ENCODE measurements around the gene TBC1D22B.
"Not testable (repeated sequence)": the region's sequence is repeated elsewhere in the genome, so short reads cannot be mapped to it uniquely, and the experiment has no call there.

The TBC1D22B gene

DNA sequence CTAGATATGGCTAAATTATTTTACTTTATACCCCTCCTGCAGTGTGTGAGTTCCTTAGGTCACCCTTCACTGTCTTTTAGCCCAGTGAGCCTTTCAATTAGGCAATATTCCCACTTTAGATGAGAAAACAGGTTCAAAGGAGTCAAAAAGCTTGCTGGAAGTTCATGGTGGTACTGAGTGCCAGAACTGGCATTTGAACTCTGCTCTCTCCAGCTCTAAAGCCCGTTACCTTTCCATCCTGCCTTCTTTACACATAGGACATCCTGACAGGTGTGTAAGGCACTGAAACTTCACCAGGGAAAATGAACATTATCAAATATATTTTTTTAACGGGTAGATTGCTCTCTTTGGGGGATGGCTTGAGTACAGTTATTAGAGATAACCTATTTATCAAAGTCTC lies 11.5 kb downstream of the TBC1D22B start:
- no peak for DNase-seq

DNA sequence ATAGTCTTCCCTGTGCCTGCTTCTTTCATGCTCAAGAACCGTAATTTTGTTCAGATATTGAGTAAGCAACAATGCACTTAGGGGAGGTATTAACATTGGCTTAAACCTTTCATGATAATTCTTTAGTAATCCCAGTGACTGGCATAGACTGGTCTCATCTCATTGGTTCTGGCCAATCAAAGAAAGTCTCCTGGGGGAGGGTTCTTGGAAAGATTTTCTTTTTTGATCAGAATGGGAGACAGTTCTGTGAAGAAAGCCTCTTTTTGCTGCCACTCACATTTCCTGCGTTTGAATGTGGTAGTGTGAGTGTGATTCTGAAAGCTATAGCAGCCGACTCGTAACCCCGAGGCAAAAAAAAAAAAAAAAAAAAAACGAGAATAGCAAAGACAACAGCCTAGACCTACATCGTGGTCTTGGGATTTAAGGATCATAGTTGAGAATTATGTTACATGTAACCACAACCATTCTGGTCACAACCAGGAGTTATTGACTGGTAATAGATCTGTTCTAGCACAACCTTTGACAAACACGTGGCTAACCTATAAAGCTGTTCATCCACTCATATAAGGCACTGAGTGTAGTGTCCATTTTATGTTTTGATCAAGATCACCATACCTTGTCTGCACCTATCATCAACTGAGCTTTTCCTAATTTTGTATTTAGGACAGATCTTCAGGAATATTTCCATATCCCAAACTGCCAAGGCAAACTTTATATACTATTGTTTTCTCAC lies 15.4 kb downstream of the TBC1D22B start:
- DNase-seq = no peak

DNA sequence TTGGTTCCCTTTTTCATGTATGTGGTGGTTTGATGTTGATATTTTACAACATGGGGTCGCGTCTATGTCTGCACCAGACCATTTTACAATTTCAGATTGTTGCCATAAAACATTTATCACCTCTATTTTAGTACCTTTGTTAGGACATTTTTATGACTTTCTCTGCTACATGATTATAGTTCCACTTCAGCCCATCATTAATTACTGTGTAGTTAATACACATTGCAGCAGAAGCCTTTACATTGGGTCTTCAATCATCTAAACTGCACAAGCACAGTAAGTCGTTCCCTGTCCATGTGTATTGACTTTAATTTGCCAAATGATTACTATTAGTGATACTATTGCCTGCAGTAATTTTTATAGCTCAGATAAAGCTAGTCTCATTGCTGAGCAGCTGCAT lies 16.1 kb downstream of the TBC1D22B start:
- no peak for DNase-seq

GRCh38 chr6:37275350-37275749 lies 17.8 kb downstream of the TBC1D22B start:
- DNase-seq = no peak

- DNase-seq = no peak
Observed at GRCh38 chr6:37277001-37277409, 19.4 kb downstream of the TBC1D22B start.

DNA sequence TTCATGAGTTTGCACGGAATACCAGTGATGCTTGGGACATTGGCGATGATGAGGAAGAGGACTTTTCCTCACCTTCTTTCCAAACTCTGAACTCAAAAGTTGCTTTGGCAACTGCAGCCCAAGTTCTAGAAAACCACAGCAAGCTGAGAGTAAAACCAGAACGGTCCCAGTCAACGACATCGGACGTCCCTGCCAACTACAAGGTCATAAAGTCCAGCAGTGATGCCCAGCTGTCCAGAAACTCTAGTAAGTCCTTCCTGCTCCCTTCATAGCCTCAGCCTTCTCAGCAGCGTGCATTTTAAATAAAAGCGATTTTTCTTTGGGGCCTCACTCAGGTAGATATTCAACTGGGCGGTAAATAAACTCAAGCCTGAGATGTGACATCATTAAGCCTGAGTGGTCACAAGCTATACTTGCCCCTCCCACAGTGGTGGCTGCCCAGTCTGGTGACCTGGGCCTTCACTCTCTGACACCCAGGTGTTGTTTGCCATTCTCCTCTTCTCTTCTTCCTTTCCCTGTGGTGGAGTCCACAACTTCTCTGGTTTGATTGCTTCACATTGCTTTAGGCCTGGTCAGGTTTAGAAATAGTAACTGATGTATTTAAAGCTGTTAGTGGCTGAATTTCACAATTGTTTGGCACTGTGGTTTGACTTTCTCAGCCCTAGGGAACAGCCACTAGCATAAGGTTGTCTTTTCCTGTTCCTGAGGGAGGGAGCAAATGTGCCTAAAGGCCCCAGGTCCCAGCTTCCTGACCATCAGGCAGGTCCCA lies 22.0 kb downstream of the TBC1D22B start:
- DNase-seq = peak; percentile 42

- no peak for DNase-seq
Observed at GRCh38 chr6:37280162-37280887, 22.8 kb downstream of the TBC1D22B start.

GRCh38 chr6:37282371-37282770 lies 24.8 kb downstream of the TBC1D22B start:
- DNase-seq = no peak

DNA sequence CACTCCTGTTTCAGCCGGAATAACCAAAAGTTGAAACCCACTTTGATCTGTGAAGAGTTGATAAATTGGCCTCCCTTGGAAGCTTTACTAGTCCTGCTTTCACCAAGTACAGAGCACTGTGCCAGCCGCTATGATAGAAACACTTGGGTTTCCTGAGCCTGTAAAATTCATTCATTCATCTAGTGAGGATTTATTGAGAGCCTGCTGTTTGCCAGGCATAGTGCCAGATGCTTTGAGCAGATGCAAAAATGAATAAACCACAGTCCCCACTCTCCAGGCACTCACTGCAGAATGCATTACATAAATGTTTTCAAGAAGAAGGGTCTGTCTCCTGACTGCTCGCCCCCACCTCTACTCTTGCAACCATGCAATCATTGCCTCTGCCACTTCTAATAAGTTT lies 25.7 kb downstream of the TBC1D22B start:
- DNase-seq = peak; percentile 28

DNA sequence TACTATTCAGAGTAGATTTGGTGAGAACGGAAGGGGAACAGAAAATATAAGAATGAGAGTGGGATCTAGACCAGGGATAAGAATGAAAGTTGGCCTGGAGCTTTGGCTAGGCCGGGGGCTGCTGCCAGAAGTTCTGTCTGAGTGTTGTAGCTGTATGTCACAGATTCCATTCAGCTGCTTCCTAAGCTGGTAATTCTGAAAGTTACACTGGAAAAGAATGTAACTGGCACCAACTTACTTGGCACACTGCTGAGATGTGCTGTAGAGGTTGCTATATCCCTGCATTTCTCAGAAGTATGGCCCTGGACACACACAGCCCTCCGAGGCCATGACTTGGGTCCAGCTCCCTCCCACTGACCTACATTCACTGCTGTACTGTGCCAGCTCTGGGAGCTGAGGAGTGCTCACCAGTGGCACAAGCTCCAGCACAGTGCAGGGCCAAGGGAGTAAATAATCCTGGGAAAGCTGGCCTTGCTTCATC lies 26.1 kb downstream of the TBC1D22B start:
- DNase-seq = no peak

GRCh38 chr6:37284781-37285180 lies 27.2 kb downstream of the TBC1D22B start:
- DNase-seq = no peak

GRCh38 chr6:37285861-37286311 lies 28.3 kb downstream of the TBC1D22B start:
- DNase-seq = no peak

DNA sequence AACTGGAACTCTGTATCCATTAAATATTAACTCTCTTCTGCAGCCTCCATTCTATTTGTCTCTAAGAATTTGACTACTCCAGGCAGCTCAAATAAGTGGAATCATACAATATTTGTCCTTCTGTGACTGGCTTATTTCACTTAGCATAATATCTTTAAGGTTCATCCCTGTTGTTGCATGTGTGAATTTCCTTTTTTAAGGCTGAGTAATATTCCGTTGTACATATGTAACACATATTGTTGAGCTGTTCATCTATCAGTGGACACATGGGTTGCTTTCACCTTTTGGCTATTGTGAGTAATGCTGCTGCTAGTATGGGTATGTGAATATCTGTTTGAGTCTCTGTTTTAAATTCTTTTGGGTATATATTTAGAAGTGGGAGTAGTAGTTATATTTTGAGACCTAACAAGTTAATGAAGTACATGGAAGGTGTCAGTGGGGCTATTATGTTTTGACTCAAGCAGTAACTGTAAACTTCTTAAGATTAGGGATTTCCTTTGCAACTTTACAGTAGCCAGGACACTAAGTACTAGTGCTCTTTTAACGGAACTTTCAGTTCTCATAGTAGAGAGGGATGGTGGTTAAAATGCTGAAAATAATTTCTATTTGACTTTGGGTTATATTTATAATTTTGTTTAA lies 30.1 kb downstream of the TBC1D22B start:
- DNase-seq = no peak

- peak; percentile 3 for DNase-seq
Observed at GRCh38 chr6:37288247-37288646, 30.7 kb downstream of the TBC1D22B start.

- no peak for DNase-seq
Observed at GRCh38 chr6:37289931-37290330, 32.4 kb downstream of the TBC1D22B start.

DNA sequence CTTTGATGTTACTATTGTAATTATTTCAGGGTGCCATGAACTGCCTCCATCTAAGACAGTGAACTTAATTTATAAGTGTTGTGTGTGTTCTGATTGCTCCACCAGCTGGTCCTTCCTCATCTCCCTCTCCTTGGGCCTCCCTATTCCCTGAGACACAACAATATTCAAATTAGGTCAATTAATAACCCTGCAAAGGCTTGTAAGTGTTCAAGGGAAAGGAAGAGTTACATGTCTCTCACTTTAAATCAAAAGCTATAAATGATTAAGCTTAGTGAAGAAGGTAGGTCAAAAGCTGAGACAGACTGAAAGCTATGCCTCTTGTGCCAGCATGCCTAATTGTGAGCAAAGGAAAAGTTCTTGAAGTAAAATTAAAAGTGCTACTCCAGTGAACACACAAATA lies 35.9 kb downstream of the TBC1D22B start:
- no peak for DNase-seq

- not testable (repeated sequence) for DNase-seq
Observed at GRCh38 chr6:37297637-37298036, 40.1 kb downstream of the TBC1D22B start.

GRCh38 chr6:37298958-37299357 lies 41.4 kb downstream of the TBC1D22B start:
- no peak for DNase-seq

DNA sequence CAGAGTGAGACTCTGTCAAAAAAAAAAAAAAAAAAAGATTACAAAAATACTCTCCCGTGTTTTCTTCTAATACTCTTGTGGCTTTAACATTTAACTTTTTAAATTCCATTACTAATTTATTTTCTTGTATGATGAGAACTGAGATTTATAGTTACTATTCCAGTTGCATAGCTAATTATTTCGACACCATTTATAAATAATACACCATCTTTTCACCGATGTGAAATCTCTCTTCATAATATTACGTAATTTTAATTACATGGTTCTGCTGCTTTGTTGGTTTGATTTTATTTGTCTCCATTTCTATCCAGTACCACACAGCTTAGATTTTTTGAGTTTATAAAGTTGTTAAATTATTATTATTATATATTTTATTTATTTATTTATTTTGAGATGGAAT lies 42.4 kb downstream of the TBC1D22B start:
- no peak for DNase-seq

- DNase-seq = no peak
Observed at GRCh38 chr6:37302086-37302686, 44.6 kb downstream of the TBC1D22B start.

GRCh38 chr6:37303091-37303660 lies 45.6 kb downstream of the TBC1D22B start:
- DNase-seq = no peak

DNA sequence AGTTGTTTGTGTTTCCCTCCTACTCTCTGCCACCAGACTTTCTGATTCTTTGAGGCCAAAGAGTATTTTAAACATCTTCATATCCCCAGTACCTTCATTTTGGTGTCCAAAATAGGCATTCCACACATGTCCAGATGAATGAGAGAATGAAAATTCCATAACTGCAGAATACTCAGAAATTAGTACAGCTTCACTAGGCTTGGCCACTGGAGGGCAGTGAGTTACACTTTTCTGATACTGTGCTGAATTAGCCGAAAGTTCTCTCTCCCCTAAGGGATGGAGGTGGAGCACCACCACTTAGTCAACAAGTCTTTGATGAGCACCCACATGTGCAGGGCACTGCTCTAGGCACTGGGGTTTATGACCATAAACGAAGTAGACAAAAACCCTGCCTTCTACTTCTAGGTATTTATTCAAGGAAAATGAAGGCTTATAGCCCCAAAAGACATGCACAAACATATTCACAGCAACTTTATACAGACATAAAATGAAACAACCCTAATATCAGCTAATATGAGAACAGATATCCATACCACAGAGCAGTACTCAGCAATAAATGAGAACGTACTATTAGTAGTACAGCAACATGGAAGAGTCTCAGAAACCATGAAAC lies 46.4 kb downstream of the TBC1D22B start:
- DNase-seq = peak; percentile 40
